Fibroblast of upper back skin (primary cell): ENCODE measurements around the gene SPPL2C.

Source experiments
- DNase-seq: peaks from one replicate; pipeline ENCODE4 v3.0.0-alpha.2; 2013

Gene SPPL2C

GRCh38 chr17:45844695-45845375 lies at the start of gene SPPL2C:
TSS of gene SPPL2C (plus strand) at chr17:45844881. CDS start at chr17:45844907, 26 bp downstream.
- DNase-seq, result no peak

GRCh38 chr17:45800816-45801215 lies 43.9 kb upstream of the SPPL2C start:
- no peak for DNase-seq

GRCh38 chr17:45801421-45801820 lies 43.3 kb upstream of the SPPL2C start:
- DNase-seq, result no peak

GRCh38 chr17:45808845-45809244 lies 35.8 kb upstream of the SPPL2C start:
- DNase-seq, result no peak

DNA sequence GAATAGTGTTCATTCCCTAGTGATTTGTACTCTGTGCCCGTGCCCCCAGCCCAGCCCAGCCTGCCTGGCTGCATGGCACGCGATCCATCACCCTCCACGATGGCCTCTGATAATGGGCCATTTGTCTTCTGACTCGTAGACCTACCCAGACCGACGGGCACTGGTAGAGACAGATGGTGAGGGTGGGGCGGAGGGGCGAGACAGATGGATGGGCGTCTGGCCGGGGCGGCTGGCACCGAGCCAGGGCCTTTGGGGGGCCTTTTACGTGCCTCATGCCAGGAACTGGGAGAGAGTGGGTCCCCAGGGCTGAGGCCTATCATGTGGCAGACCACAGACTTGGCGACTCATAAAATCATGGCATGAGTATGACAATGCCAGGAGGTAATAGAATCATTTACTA lies 35.2 kb upstream of the SPPL2C start:
- no peak for DNase-seq

DNA sequence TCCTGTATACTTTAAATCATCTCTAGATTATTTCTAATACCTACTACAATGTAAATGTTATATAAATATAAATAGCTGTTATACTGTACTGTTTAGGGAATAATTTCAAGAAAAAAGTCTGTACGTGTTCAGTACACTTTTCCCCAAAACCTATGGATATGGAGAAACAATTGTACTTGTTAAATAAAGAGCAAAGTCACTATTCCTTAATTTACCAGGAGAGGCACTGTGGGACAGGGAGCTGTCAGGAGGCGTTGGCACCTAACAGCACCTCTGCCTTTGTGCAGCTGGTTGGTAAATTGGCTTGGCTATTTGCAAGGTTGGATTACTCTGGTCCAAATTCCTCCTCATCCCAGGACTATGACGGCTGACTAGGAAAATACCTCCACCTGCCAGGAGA lies 32.6 kb upstream of the SPPL2C start:
- DNase-seq, result no peak

- no peak for DNase-seq
These were observed 31.5 kb upstream of the SPPL2C start for GRCh38 chr17:45813048-45813725.

GRCh38 chr17:45814622-45815606 lies 29.8 kb upstream of the SPPL2C start:
- no peak for DNase-seq

DNA sequence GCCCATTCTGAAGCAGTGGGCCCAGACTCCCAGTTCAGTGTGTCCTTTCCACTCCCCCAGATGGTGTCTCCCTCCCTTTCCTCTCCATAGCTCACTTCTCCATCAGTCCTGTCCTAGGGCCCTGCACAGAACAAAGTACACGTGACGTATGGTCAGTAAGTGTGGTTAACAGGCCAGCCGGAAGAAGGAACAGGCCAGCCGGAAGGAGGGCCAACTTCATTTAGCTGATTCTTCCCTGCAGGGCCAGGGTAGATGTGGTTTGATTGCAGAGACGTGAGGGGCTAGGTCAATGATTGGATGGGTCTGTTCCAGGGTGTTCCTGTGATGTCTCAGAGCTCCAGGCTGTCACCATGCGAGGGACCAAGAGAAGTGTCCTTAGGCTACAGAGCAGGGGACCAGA lies 28.9 kb upstream of the SPPL2C start:
- no peak for DNase-seq

- no peak for DNase-seq
These were observed 26.6 kb upstream of the SPPL2C start for GRCh38 chr17:45818041-45818440.

GRCh38 chr17:45818699-45819098 lies 26.0 kb upstream of the SPPL2C start:
- DNase-seq, result no peak

GRCh38 chr17:45819632-45820031 lies 25.0 kb upstream of the SPPL2C start:
- DNase-seq, result no peak

DNA sequence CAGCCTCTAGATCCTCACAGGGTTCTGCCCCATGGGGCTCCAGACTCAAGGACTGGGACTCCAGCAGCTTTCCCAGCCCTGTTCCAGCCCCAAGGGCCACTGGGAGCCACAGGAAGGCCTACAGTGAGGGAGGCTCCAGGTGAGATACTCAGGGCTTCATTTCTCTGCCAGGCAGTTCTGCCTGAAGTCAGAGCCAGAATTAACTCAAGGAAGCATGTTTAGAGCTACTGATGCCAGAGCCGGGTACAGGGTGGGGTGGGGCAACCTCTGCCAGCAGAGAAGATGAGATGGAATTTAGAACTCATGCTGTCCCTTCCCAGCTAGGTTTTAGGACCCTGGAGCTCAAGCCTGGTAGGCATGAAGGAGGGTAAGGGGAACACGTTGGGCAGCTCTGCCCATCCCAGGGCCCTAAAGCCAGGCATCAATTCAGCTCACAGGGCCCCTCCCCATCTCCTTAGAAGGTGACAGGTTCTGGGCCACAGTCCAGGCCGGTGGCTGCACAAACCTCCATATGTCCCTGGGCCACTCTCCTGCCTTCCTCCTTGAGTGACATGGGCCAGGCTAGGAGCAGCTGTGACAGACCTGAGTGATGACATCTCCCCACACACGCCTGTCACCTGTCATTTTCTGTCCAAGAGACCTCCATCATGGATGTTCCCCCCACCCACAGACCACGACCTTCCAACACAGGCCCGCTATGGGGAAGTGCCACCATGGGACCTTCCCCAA lies 24.5 kb upstream of the SPPL2C start:
- DNase-seq, result no peak

- no peak for DNase-seq
These were observed 23.5 kb upstream of the SPPL2C start for GRCh38 chr17:45821147-45821546.

DNA sequence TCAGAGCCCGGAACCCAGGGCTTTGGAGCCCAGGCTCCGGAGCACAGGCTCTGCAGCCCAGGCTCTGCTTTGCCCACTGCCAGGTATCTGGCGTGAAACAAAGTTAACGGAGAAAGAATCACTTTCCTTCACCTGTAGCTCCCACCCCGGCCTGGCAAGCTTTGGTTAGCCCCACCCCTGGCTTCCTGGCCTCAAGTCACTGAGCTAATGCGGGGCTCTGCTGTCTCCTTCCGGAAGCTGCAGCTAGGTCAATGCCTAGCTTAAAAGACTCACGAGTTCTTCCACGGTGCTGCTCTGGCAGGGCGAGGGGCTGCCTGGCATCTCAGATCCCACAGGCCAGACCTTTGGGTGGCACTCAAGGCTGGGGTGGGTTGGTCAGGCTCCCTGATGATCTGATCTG lies 21.1 kb upstream of the SPPL2C start:
- DNase-seq, result no peak

DNA sequence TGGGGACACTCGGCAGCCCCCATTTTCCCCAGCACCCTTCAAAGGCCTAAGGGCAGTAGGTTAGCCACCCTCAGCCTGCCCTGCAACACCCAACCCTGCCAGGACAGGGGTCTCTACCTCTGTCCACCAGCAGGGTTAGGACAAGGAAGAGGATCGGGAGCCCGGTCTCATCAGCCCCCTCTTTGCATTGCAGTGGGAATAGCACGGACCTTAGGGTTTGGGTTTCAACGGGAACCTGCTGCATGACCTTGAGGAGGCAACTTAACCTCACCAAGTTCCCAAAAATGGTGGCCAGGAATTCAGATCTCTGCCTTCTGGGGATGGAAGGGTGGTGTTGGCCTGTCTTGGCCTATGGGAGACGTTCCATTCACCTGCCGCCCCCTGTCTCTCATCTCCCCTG lies 20.2 kb upstream of the SPPL2C start:
- DNase-seq, result no peak

DNA sequence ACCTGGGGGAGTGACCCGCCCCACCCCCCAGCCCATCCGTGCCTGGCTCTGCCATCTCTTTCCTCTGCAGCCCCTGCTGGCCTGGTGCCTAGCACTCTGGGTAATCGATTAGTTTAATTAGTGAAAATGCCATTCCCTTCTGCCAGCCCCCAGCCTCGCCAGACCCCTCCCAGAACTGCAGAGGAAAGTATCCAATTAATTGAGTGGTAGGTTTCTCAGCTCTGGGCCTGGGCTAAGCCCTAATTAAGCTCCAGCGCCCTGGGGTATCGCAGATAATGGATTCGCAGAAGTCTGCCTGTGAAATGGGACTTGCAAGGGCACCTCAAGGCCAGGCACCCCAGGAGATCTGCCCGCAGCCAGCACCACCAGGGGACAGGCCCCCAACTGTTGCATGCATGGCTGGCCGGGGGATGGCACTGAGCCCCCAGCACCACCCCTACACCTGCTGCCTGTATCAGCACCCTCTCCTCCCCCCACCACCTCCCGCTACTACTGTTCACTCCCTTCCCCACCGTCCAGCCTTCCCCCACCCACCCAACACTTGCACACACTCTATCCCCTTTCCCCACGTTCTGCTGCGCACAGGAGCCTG lies 19.7 kb upstream of the SPPL2C start:
- no peak for DNase-seq

DNA sequence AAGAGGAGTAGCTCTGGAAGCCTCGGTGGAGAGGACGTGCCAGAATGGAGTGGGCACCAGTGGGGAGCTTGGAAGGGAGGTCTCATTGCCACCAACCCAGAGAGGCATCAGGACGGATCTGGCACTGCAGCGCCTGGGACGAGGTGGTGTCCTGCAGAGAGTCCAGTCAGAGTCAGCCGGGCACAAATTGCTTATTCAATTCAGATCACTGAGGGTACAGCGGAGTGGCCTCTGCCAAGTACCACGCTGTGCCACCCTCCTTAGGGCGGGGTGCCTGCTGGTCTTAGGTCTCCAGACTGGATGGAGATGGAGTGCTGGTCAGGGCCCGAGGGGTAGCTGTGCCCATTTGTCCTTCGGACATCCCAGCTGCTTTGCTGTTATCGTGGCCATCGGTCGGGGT lies 18.9 kb upstream of the SPPL2C start:
- no peak for DNase-seq

DNA sequence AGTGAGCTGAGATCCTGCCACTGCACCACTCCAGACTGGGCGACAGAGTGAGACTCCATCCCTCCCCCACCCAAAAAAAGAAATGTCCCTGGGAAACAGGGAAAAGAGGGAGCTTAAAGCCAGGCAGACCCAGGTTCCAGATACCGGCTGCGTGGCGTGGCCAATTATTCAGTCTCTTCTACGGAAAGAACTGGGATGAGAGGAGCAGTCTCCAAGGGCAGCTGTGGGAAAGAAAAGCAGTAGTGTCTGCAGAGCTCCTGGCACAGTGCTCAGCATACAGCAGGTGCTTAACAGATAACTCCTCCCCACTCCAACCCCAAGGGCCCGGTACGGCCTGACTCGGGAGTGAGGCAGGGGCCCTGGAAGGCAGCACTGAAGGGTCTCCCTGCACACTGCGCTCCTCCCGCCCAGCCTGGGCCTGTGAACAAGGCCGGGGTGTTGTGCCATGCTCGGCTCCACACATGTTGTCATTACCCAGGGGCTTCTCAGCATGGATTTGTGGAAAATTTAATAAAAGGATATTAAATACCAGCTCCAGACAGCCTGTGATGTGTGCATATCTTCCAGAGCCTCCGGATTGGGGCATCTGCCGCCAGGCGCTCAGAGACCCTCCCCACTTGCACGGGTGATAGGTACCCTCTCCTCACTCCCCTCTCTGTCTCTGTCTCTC lies 17.6 kb upstream of the SPPL2C start:
- no peak for DNase-seq

DNA sequence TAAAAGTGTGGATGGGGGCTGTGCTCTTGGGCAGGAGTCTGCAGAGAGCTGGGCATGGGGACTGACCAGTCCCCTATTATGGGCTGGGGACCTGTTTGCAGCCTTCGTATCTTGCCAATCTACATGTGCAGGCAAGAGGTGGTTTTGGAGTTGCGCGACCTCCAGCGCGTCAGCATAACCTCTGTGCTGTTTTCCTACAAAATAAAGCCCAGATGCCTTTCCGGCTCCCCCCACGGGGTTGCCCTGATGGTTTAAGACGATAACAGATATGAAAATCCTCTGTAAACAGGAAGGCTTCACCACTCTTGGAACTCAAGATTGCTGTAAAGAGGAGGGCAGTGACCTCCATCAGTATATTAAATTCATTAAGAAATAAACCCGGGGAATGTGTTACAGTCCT lies 16.5 kb upstream of the SPPL2C start:
- no peak for DNase-seq

DNA sequence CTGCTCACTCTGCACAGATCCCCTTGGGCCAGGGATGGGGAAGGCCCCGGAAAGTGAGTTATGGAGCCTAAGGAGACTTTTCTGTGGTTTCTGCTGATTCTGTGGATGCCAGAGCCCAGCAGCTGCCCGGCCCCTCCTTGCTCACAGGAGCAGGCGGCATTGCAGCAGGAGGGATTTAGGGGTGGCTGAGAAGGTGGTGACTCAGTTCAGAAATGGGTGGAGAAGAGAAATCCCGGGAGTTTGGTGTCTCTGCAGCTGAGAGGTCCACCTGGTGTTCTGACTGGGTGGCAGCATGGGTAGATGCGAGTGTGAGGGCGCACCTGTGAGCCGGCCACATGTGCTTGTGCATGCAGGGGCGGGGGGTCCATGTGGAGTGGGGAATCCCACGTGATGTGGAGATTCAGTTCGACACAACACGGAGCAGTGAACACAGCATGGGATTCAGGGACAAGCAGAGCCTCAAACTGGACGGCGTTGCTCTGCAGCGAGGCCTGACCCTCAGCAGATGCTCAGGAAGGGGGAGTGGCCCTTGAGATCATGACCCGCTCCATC lies 16.0 kb upstream of the SPPL2C start:
- DNase-seq, result no peak

DNA sequence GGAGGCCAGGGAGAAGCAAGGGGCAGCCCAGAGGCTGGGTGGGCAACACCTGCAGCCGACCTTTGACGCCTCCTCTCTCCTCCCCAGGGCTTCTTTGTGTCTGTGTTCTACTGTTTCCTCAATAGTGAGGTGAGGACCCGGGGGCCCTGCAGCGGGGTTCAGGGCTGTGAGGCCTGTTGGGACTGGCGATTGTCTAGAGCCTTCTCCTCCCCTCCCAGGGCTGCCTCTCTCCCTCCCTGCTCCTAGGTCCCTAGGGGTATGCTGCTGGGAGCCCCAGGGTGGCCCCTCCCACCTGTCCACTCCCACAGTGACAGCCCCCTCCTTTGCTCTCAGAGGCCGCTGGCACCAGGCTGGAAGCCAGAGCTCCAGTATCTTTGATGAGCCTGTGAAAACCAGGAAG lies 10.8 kb upstream of the SPPL2C start:
- no peak for DNase-seq
